D721Med (cell line): Measurements from ENCODE around the gene HOXD12.

Experiments used
- DNase-seq: peaks from one replicate; pipeline ENCODE4 v3.0.0; 2011; ENCODE audit warnings: low spot score; ENCODE audit not compliant: insufficient read length
- FAIRE-seq: peaks from 2 replicates; lab custom pipeline; 2011; peaks lifted over from hg19 to GRCh38; lab: Jason Lieb, UNC
- CTCF ChIP-seq: IDR thresholded peaks from 2 replicates; pipeline ENCODE4 v1.5.1; 2012; ENCODE audit warnings: mild to moderate bottlenecking, control low read depth; ENCODE audit not compliant: insufficient read depth; ENCODE audit errors: missing control alignments

The HOXD12 gene

GRCh38 chr2:176118601-176119339, 19.2 kb downstream of the HOXD12 start:
- no peak for FAIRE-seq
- DNase-seq: no peak

GRCh38 chr2:176120364-176121189, 21.0 kb downstream of the HOXD12 start:
- no peak for DNase-seq
- TF ChIP-seq CTCF: no peak
- FAIRE-seq: no peak

More at GRCh38 chr2:176118601-176119339, 19.2 kb downstream of the HOXD12 start:
- TF ChIP-seq CTCF: peak; percentile 61

GRCh38 chr2:176121190-176122051, 21.8 kb downstream of the HOXD12 start:
- no peak for TF ChIP-seq CTCF
- FAIRE-seq (no peak), DNase-seq (no peak)

GRCh38 chr2:176122052-176122682, 22.6 kb downstream of the HOXD12 start:
- no peak for TF ChIP-seq CTCF
- DNase-seq (no peak), FAIRE-seq (no peak)

GRCh38 chr2:176122683-176123410, 23.3 kb downstream of the HOXD12 start, which contains the start of gene HOXD9:
Gene HOXD9, plus strand, starts transcription at chr2:176122719. Its CDS starts 50 bp downstream, at chr2:176122769.
- TF ChIP-seq CTCF: no peak
- FAIRE-seq (no peak), DNase-seq (peak; percentile 71)
